ENCODE data around the gene NECTIN2.
"Not testable (repeated sequence)": the region's sequence is repeated elsewhere in the genome, so short reads cannot be mapped to it uniquely, and the experiment has no call there.

NECTIN2 gene

GRCh38 chr19:44909775-44910174 is 63.7 kb downstream of the NECTIN2 start:
- no peak overlapping the region for H3K4me3 ChIP-seq (ENCODE audit: control insufficient read depth, low read depth, low read length)
- DNase-seq (ENCODE audit: low read depth): no peak
- no peak for TF ChIP-seq CTCF (conservative IDR thresholded peaks at IDR 0.05; ENCODE audit: control insufficient read depth, insufficient read depth, low read depth, low read length)

GRCh38 chr19:44911896-44912295 is 65.8 kb downstream of the NECTIN2 start:
- not testable (repeated sequence) for DNase-seq (ENCODE audit: low read depth); H3K4me3 ChIP-seq (ENCODE audit: control insufficient read depth, low read depth, low read length)

GRCh38 chr19:44912854-44913253 is 66.8 kb downstream of the NECTIN2 start:
- H3K4me3 ChIP-seq (ENCODE audit: control insufficient read depth, low read depth, low read length): no peak overlapping the region
- TF ChIP-seq CTCF (conservative IDR thresholded peaks at IDR 0.05; ENCODE audit: control insufficient read depth, insufficient read depth, low read depth, low read length): no peak
- DNase-seq (ENCODE audit: low read depth): no peak

- H3K4me3 ChIP-seq (ENCODE audit: control insufficient read depth, low read depth, low read length): peak overlapping the region; percentile 58
- not testable (repeated sequence) for DNase-seq (ENCODE audit: low read depth)
Observed at GRCh38 chr19:44913512-44914432, 67.7 kb downstream of the NECTIN2 start.

- peak; percentile 83 for DNase-seq (ENCODE audit: low read depth)
- H3K4me3 ChIP-seq (ENCODE audit: control insufficient read depth, low read depth, low read length): peak within 1 kb of the TSS; percentile 58
Observed at GRCh38 chr19:44914433-44915206, 68.5 kb downstream of the NECTIN2 start, which contains the start of gene APOC1. Gene APOC1 (plus strand): TSS chr19:44914608. CDS start chr19:44914892, 284 bp downstream.

GRCh38 chr19:44924243-44924725 is 78.2 kb downstream of the NECTIN2 start:
- no peak for TF ChIP-seq CTCF (conservative IDR thresholded peaks at IDR 0.05; ENCODE audit: control insufficient read depth, insufficient read depth, low read depth, low read length)

GRCh38 chr19:44925114-44925891 is 79.2 kb downstream of the NECTIN2 start:
- H3K4me3 ChIP-seq (ENCODE audit: control insufficient read depth, low read depth, low read length): no peak overlapping the region
- DNase-seq (ENCODE audit: low read depth): peak; percentile 84
- no peak for TF ChIP-seq CTCF (conservative IDR thresholded peaks at IDR 0.05; ENCODE audit: control insufficient read depth, insufficient read depth, low read depth, low read length)

More at GRCh38 chr19:44924243-44924725, 78.2 kb downstream of the NECTIN2 start:
- no peak for DNase-seq (ENCODE audit: low read depth)
- no peak overlapping the region for H3K4me3 ChIP-seq (ENCODE audit: control insufficient read depth, low read depth, low read length)

GRCh38 chr19:44926245-44927077 is 80.4 kb downstream of the NECTIN2 start:
- peak overlapping the region; percentile 22 for H3K4me3 ChIP-seq (ENCODE audit: control insufficient read depth, low read depth, low read length)
- DNase-seq (ENCODE audit: low read depth): not testable (repeated sequence)
